Activated effector memory CD4-positive, alpha-beta T cell treated with Interleukin-2 at 50 U/mL for 16 hours (primary cell): ENCODE data around the gene TINCR.
"Not testable (repeated sequence)": the region's sequence is repeated elsewhere in the genome, so short reads cannot be mapped to it uniquely, and the experiment has no call there.

Experiments
- DNase-seq: peaks from one replicate; pipeline ENCODE4 v3.0.0-alpha.2; 2020

Gene TINCR

DNA sequence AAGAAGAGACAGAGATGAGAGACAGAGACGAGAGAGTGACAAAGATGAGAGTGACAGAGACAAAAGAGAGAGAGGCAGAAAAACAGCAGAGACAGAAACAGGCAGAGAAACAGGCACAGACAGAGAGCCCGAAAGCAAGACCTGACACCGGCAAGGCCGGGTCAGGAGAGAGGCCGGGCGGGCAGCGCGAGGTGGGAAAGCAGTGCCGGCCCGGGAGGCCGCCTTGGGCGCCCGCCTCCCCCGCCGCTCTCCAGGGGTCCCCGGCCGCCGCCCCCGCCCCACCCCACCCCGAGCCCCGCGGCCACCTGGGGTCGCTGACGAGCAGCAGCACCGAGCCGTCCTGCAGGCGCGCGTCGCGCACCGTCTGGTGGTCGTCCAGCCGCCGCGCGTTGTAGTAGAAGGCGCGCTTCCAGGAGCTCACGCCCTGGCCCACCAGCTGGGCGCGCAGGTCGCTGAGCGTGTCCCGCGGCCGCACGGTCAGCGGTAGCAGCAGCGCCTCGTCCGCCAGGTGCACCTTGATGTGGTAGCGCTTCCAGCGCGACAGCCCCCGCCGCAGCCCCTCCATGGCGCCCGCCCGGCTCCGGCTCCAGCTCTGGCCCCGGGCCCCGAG, at the start of gene TINCR:
TSS of gene TINCR (minus strand) at position 594 of the 610 bp plus-strand sequence.
- DNase-seq = no peak

DNA sequence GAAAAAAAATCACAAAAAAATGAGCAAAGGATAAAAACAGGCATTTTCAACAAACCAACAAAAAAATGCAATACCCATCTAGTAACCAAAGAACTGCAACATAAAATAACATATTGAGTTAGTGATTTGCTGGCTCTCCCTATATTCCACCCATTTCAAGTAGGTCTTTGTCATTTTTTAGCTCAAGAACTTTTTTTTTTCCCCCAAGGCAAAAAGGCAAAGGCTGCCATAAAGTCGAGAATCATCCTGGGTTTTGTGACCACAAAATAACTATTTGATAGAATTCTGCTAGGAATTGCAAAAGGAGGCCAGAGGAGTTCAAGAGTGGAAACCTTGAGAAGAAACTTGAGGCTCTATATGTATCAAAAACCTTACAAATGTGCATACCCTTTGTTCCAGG, 49.3 kb upstream of the TINCR start:
- no peak for DNase-seq

DNA sequence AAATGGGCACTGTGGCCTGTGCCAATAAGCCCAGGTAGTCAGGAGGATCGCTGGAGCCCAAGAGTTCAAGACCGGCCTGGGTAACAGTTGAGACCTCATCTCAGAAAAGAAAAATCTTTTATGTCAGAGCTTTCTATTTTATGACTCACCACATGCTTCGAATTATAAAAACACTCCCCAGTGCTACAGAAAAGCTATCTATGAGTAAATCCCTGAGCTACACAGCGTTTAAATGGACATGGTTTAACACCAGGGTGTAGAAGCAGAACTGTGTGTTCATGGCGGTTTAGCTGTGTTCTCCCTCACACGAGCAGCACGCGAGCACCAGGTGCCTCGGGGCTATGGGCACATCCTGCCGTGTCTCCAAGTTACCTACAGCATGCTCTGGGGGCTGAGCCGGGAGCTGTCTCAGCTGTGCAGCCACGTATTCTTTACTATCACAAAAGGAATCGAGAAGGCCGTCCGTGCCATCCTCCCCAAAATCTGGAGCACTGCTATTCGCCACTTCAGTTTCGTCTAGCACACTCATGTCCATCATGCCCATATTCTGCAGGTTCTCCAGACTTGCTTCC, 48.1 kb upstream of the TINCR start:
- no peak for DNase-seq

DNA sequence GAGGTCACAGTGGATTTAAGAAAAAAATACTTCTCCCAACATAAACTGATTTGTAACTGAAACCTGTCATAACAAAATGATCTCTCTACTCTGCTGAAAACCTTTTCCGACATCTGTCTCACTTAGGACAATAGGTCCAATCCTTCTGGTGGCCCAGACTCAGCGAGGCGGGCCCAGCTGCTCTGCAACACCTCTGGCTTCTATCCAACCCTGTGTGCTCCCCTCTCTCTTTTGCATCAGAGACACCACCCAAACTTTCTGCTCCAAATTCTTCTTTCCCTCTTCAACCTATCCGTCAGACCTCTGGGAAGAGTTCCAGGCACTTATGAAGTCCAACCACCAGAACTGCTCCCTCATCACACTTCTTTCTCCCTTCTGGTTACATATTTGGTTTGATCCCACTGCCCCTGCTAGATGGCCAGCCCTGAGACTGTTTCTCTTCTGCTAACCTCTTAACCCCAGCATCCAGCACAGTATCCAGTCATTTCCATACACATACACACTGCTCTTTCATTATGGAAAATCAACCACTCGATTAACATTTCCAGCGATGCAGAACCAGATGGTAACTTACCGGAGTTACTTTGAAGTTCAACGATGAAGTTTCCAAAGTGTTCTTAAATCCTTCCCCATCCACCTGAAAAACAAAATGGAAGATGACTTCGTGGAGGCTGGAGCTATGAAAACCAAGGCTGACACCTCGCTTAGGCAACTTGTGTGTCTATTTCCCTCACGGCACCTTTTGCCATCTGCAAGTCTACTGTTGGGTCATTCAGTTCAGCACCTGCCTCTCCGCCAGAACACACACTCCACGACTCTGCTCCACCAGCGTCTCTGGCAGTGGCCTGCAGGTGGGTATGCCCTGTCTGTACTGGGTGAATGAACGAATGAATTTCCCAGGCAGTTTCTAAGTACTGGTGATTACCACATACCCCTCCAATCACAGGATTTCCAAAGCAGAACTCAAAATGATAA, 45.4 kb upstream of the TINCR start:
- no peak for DNase-seq

DNA sequence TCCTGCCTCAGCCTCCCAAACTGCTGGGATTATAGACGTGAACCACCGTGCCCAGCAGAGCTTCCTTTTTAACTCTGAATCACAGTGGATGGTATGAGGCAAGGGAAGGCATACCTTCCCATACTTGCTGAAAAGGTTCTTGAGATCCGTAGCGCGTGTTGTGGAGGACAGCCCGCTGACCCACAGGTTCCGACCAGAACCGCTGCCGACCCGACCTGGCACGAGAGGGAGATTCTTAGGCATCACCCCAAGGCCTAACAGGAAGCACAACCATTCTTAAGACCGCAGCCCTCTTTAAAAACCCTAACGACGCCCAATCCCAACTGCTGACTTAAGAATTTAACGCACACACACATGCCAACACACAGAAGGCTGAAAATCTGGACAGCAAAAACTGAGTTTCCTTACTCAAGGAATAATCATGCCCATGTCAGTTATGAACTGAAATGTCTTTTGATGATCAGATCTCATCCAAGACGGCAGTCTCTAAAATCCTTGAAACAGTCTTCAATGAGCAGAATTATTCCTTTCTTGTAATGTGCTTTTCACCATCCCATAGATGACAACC, 42.2 kb upstream of the TINCR start:
- DNase-seq = no peak

DNA sequence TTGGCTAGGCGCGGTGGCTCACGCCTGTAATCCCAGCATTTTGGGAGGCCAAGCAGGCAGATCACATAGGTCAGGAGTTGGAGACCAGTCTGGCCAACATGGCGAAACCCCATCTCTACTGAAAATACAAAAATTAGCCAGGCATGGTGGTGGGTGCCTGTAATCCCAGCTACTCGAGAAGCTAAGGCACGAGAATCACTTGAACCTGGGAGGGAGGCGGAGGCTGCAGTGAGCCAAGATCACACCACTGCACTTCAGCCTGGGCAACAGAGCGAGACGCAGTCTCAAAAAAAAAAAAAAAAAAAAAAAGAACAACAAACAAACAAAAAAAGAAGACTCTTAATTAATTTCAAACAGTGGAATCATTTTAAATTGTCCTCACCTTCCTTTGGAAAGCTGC, 41.0 kb upstream of the TINCR start:
- DNase-seq = not testable (repeated sequence)

DNA sequence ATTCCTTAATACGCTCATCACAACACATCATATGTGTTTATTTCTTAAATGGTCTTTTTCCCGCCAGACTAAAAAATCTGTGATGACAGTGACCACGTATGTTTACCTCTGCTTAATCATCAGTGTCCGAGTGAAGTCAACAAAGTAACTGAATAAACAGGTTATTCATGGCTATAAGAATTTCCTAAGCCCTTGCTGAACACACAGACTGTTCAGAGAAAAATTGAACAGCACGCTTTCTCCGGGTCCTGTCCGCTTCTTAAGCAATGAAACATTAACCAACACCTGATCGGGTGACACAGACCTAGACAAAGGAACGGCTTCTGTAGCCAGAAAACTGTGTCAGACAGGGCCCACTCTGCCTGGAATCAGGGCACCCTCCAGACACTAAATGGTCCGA, 40.5 kb upstream of the TINCR start:
- DNase-seq = no peak

DNA sequence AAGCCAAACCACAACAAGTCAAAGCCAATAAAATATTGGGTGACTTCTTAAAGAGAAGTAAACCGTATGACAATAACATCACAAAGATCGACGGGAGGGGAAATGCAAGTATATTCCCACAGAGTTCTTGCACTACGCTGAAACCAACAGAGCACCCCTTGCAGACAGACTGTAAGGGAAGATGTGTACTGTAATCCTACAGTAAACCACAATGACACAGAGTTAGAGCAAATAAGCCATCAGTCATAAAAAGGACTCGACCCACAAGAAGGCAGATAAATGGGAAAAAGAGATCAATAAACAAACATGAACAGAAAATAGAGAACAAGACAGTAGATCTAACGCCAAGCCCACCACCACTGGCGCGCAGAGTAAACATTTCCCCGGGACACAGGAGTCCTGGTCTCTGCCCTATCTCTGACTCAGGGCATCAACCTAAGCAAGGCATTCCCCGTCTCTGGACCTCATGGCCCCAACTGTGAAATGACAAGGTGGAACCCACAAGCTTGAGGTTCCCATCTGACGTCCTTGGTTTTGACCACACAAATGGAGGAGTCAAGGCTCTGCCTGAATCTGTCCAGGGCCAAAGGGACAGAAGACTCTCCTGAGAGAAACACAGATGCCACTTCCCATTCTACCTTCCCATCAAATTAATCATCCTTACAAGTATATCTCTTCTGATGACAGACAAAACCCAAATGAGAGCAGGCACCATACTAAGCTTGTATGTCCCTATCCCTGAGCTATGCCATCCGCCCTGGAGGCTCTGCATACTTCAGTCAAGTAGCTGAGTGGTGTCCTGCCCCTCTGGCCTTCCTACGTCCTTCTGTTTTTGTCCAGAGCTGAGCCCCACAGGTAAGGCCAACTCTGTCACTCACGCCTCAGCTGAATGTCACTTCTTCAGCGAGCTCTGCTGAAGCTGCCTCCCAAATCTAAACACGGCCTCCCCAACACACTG, 39.8 kb upstream of the TINCR start:
- no peak for DNase-seq

DNA sequence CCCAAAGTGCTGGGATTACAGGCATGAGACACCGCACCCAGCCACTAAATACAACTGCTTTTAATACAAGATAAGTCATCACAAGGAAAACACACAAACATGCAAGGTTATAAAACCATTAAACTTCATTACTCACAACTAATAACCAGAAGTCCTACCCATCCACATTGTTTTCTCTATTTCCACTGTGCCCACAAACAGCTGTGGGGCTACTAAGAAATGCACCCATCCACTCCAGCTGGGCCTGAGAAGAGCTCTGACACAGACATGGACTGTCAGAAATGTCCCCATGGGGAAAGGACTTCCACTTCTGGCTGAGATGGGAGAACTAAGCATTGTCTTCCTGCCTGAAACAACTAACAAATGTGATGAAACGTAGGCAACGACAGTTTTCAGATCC, 37.6 kb upstream of the TINCR start:
- no peak for DNase-seq

DNA sequence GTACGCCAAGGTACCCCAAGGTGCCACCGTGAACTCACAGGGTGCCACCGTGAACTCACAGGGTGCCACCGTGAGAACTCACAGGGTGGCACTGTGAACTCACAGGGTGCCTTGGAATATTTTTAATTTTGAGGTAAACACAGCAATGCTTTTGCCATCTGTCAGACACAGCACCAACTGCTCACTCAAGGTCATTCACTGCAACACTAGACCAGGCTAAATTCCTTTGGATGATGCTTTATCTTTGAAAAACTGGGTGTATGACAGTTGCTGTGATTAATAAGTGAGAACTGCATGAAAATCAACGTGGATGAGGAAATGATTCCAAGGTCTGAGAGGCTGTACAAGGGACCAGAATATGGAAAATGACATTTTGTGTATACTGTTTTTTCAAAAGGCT, 35.9 kb upstream of the TINCR start:
- DNase-seq = no peak

DNA sequence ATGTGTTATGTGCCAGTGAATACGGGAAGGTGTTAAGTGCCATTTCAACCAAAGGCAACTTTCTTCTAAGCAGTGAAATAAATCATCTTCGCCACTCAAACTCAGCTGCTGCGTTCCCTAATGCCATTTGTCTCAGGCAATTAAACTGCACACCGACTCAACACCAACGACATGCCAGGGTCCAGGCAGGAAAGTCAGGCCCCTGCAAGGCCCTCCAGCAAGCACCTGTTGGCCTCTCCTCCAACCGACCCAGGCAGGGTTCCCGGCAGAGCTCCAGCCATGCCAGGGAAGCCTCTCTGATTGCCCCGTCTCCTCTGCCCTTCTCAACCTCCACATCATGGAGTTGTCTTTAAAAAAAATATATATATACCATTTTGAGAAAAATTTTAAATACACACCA, 33.0 kb upstream of the TINCR start:
- DNase-seq = no peak

DNA sequence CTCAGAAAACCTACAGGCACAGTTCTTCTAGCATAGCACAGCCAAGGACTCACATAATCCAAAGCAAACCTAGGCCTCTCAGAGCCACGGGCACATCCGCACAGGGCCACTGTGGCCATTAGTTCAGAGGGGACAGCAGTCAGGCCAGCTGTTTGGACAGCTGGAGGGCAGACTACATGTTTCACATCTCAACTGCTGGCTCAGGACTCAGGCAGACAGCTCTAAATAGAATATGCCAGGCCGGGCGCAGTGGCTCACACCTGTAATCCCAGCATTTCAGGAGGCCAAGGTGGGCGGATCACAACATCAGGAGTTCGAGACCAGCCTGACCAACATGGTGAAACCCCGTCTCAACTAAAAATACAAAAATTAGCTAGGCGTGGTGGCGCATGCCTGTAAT, 28.0 kb upstream of the TINCR start:
- no peak for DNase-seq

DNA sequence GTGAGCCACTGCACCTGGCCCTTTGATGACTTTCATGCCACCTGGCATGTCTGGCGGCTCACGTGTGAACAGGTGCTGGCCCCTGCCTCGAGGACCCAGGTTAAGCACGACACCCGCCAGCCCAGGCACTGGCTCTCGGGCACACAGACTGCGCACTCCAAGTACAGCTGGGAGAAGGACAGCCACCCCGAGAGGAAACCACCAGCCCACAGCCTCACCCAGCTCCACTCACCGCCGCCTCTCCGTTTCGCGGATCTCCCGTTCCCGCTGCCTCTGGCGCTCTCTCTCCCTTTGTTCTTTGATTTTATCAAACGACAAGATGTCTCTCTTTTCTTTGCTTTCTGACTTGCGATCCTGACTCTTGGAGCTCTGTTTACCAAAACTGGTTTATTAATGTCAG, 27.4 kb upstream of the TINCR start:
- DNase-seq = no peak

DNA sequence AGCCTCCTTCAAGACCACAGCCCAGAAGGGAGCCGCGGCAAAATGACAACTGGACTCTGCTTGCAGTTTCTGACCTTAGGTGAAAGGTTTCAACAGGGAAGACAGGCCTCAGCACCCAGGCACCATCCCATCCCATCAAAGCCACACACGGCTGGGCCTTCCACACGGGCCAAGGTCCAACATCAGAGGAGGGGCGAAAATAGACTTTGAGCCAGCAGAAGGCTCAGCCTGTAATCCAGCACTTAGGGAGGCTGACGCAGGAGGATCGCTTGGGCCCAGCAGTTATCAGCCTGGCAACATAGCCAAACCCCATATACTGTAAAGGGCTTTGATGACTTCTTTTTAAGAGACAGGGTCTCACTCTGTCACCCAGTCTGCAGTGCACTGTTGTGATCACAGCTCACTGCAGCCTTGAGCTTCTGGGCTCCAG, 26.8 kb upstream of the TINCR start:
- no peak for DNase-seq

DNA sequence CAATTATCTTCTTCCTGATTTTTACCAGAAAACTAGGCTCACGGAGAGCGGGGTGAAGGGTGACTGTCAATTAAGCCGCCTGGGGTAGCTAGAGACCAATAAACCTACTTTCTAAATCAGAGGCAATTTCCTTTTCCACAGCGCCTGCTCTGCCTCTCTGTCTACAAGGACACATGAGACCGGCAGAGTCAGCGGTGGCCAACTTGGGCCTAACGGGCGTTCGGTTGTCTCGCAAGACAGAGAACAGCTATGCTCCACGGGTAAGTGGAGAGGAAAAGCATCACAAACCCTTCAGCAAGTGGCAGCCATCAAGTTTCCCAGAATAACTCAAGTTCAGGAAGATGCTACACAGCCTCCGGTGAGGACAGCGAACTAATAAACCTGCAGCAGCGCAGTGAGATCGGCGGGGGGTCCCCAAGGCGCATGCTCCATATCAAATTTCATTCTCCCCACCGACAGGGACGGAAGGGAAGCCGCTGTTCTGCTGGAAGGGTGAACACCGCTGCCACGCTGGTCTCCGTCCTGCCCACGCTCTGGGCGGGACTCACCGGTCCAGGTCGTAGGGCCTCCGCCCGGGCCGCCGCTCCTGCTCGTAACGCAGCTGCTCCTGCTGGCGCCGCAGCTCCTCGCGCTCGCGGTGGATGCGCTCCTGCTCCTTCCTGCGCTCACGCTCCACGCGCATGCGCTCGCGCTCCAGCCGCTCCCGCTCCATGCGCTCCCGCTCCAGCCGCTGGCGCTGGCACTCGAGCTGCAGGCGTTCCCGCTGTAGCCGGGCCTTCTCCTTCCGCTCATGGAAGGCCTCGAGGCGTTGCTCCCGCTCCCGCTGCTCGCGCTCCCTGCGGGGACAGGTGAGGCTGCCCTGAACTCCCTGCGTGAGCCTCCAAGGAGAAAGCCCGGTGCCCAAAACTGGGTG, 25.8 kb upstream of the TINCR start:
- DNase-seq = no peak

DNA sequence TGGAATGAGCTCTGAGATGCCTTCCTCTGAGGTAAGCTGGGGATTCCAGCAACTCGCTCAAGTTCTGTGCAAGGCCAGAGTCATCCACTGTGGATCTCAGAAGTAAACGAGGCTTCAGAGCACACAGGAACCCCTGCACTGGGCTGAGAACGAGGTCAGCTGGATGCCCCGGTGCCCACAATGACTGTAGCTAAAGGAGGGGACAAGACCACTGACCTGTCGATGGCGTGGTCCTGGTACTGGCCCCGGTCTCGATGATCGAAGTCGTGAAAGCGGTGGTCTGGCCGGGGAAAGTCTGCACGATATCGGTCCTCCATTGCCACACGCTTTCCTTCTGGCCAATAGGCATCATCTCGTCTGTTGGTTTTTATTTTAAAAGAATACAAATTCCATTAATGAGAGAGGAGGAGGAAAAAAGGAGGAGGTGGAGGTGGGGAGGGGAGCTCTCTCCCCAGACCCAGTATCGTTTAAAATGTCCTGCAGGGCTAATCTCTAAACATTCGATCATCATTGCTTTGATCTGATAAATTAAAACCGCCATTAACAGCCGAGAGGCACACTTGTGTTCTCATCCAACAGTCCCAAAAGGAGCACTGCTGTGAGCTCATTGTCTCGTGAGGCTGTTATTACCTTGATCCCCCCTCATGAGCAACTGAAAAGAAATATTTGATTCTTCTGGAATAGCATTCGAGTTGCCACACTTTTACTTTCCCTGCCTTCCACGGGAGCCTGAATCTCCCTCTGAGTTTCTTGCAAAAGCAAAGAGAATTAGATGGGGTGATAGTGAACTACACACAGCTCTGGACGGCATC, 25.0 kb upstream of the TINCR start:
- DNase-seq = no peak

DNA sequence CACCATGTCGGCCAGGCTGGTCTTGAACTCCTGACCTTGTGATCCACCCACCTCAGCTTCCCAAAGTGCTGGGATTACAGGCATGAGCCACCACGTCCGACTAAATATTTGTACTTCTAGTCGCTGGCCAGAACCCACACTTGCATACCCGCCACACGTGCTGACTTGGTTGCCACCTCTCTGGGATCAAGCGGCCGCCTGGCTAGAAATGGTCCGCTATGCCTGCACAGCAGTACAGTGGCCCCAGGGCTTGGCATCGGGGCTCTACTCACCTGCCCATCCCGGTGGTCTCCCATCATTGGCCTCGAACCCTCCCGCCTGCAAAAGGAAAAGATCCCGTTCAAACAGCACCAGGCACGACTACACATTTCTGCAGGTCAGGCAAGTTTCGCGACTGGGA, 23.7 kb upstream of the TINCR start:
- no peak for DNase-seq

DNA sequence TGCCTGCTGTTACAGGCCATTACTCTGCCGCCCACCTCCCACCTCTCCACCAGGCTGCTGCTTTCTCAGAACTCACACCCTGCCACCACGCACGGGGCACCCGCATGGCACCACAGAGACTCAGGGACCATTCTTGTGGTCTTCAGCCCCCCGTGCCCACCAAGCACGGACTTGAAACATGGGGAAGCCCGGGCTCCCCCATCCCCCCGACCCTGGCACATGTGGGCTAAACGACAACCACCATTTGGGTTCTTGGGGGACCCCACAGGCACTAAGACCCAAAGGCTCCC, 23.1 kb upstream of the TINCR start:
- no peak for DNase-seq

DNA sequence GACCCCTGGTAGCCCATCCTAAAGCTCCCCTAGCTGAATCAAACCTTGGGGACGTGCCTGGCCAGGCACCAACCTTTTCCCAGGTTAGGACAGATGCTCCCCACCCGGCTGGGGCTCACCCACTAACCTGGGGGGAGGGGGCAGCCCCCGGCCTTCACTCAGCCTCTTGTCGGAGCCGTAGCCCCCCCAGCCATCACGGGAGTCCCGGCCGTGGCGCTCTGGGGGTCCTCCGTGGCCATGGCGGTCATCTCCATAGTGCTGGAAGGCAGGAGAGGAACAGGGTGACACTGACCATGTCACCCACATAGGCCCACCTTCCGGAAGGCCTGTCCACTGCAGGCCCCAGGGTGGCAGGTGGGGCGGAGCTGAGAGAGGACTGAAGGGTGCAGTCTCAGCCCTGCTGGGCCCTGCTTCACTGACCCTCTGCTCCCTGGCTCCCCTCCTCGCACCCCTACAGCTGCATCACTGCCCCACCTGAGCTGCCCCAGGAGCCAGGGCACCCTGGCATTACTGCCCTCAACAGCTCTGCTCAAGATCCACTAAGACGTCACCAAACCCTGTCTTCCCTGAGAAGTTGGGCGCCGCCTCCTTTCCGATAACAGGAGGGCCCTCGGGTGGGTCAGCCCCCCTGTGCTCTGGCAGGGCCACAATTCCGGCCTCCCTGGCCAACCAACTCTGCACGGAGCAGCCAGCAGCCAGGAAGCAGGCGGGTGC, 22.6 kb upstream of the TINCR start:
- no peak for DNase-seq
